Activated naive CD8-positive, alpha-beta T cell (primary cell): ENCODE measurements around the gene MYRIP.

Experiments
- H3K27ac Mint-ChIP-seq: one replicate; pipeline ENCODE4 v1.8.0; 2021; ENCODE audit warnings: mixed read lengths
- H3K27me3 Mint-ChIP-seq: one replicate; pipeline ENCODE4 v1.8.0; 2021; ENCODE audit warnings: mixed read lengths
- H3K36me3 Mint-ChIP-seq: one replicate; pipeline ENCODE4 v1.8.0; 2021; ENCODE audit warnings: mixed read lengths
- H3K4me1 Mint-ChIP-seq: one replicate; pipeline ENCODE4 v1.8.0; 2021; ENCODE audit warnings: low read depth, mixed read lengths
- H3K4me3 Mint-ChIP-seq: one replicate; pipeline ENCODE4 v1.8.0; 2021; ENCODE audit warnings: mild to moderate bottlenecking, mixed read lengths
- H3K9me3 Mint-ChIP-seq: one replicate; pipeline ENCODE4 v1.8.0; 2021; ENCODE audit warnings: low read depth, mixed read lengths

The MYRIP gene

DNA sequence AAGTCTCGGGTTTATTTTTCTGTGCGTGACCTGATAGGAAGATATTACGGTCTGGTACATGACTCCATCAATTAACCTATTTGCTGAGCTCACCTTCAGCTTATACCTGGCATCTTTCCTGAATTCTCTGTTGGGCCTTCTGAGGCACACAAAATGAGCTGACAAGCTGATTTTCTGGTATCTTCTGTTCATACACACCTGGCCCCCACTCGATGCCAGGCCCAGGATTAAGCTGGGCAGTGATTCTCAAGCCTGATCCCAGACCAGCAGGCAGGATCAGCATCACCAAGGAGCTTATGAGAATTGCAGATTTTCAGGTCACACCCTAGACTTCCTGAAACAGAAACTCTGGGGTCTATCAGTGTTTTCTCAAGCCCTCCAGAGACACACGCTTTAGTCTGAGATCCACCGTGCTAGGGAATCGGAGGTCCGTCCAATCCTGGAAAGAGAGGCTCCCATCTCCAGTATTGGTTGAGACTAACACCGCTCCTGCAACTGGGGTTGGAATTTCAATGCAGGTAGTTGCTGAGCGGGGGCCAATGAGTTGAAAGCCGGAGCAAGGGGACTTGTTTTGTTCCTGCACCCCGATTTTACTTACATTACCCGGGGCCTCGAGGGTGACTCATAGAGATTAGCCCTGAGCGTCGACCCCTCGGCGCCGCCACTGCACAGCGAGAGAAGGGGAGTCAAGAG, 499.5 kb downstream of the MYRIP start:
- no peaks in the 10 kb centered on the region for H3K9me3 Mint-ChIP-seq
- peaks cover 8% of the 10 kb centered on the region for H3K36me3 Mint-ChIP-seq
- peaks cover 32% of the 10 kb centered on the region for H3K4me1 Mint-ChIP-seq
- H3K27ac Mint-ChIP-seq = peak overlapping the region; percentile 99
- H3K4me3 Mint-ChIP-seq = peak overlapping the region; percentile 99
- H3K27me3 Mint-ChIP-seq = no peaks in the 10 kb centered on the region

DNA sequence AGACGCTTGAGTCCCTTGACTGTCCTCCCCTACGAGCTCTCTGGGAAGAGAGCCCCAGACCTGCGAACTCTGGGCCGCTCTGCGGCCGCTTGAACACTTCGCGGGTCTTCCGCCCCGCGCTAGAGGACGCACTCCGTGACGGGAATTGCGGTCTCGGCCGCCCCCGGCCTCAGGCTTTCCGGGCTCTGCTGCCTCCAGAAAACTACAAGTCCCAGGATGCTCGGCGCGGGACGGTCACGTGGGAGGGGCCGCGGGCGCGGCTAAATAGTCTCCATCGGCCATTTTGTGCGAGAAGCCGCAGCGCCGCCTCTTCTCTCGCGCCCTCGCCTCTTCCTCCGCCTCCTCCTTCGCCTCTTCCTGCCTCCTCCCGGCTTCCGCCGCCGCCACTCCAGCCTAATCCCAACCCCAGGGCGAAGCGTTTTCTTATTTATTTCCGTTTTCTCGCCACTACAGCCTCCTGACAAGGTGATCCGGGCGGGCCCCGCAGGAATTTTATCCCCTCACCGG, 500.1 kb downstream of the MYRIP start, which contains the start of gene EIF1B:
EIF1B (plus strand) TSS at position 290 of the 507 bp plus-strand sequence. CDS start 235 bp downstream, outside the sequence.
- H3K9me3 Mint-ChIP-seq = no peaks in the 10 kb centered on the region
- peaks cover 8% of the 10 kb centered on the region for H3K36me3 Mint-ChIP-seq
- peak within 1 kb of the TSS; percentile 99 for H3K27ac Mint-ChIP-seq
- H3K4me1 Mint-ChIP-seq = peaks cover 33% of the 10 kb centered on the region
- H3K4me3 Mint-ChIP-seq = peak within 1 kb of the TSS; percentile 99
- H3K27me3 Mint-ChIP-seq = no peaks in the 10 kb centered on the region
